ENCODE measurements around the gene HAUS8. TPM values are rescaled to one million over a fixed set of nuclear protein-coding genes. Genes with fewer than 3 reads are reported as not detected.

HAUS8 gene
- total and polyA plus RNA-seq, 9 of the 15 experiments (the other 6 are each of a cell fraction or from before 2014, with no cell fraction given), result 20.5 to 53.2 (median 36.0) TPM

DNA sequence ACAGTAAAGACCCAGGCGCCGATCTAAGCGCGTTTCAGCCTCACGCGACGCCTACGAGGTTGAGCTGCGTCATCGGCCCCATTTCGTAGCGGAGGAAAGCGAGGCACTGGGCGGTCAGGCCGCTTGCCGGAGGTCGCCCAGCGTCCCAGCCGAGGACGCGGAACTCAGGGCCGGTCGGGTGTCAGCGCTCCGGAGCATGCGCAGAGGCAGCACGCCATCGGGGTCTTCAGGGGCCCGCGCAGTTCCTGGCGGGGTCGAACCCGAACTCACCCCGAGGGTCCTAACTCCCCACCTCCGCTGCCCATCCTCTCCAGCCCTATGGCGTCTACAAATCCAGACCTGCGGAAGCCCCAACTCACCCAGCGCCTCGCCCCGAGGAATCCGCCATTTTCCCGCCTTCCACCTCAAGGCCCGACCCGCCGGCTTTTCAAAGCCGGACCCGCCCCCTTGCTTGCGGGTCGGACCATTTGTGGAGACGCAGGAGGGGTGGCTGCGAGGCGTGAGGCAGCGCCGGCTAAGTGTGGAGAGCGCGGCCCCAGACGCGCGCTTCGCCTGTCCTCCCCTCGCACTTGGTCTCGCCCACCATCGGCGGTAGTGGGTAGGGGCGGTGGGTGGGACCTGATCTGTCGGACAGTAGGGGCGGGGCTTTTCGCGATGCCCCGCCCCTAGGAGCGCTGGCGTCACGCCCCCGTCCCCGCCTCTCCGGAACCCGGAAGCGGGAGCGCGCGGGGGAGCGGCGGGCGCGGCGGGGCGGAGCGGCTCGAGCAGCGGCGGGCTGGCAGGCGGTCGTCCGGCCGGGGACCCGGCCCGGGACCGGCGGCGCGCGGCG lies at the start of gene HAUS8, which contains the start of gene MYO9B (continued):
- TF ChIP-seq NEUROD1 (IDR thresholded peaks at IDR 0.05; ENCODE audit: borderline replicate concordance, low read depth, low read length, partially characterized antibody), result peak; percentile 94
- TF ChIP-seq EZH2 (IDR thresholded peaks at IDR 0.05; ENCODE audit: borderline replicate concordance, low read depth, low read length), result no peak
- no peak for TF ChIP-seq ZNF696 (CRISPR knock-in tag; conservative IDR thresholded peaks at IDR 0.05)
- TF ChIP-seq, protein P1, sequence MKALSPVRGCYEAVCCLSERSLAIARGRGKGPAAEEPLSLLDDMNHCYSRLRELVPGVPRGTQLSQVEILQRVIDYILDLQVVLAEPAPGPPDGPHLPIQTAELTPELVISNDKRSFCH (CRISPR knock-in tag; IDR thresholded peaks at IDR 0.05), result no peak
- TF ChIP-seq, protein P1 (tag; IDR thresholded peaks at IDR 0.05), result no peak
- no peak for TF ChIP-seq CBX2 (IDR thresholded peaks at IDR 0.05; ENCODE audit: insufficient read depth, low read length, poor library complexity, severe bottlenecking)
- no peak for TF ChIP-seq TAL1 (IDR thresholded peaks at IDR 0.05)
- TF ChIP-seq L3MBTL2 (IDR thresholded peaks at IDR 0.05), result peak; percentile 96
- TF ChIP-seq, protein P2, sequence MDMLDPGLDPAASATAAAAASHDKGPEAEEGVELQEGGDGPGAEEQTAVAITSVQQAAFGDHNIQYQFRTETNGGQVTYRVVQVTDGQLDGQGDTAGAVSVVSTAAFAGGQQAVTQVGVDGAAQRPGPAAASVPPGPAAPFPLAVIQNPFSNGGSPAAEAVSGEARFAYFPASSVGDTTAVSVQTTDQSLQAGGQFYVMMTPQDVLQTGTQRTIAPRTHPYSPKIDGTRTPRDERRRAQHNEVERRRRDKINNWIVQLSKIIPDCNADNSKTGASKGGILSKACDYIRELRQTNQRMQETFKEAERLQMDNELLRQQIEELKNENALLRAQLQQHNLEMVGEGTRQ (CRISPR knock-in tag; IDR thresholded peaks at IDR 0.05), result no peak
- peak; percentile 61 for TF ChIP-seq ESRRA (IDR thresholded peaks at IDR 0.05; ENCODE audit: borderline replicate concordance, low read depth)
- TF ChIP-seq TCF7 (IDR thresholded peaks at IDR 0.05; ENCODE audit: borderline replicate concordance), result peak; percentile 86
- no peak for TF ChIP-seq HNRNPH1 (optimal IDR thresholded peaks at IDR 0.05; ENCODE audit: low read depth, low read length)
- TF ChIP-seq SPI1 (IDR thresholded peaks at IDR 0.05; ENCODE audit: borderline replicate concordance, low read depth, low read length), result no peak
- TF ChIP-seq NR2C1 (IDR thresholded peaks at IDR 0.05), result no peak
- no peak for TF ChIP-seq NR2C1 (tag; IDR thresholded peaks at IDR 0.05)
- TF ChIP-seq HNRNPUL1 (IDR thresholded peaks at IDR 0.05; ENCODE audit: low read length), result no peak
- TF ChIP-seq CREBBP (IDR thresholded peaks at IDR 0.05; ENCODE audit: low read depth, low read length), result no peak
- TF ChIP-seq, protein P3, sequence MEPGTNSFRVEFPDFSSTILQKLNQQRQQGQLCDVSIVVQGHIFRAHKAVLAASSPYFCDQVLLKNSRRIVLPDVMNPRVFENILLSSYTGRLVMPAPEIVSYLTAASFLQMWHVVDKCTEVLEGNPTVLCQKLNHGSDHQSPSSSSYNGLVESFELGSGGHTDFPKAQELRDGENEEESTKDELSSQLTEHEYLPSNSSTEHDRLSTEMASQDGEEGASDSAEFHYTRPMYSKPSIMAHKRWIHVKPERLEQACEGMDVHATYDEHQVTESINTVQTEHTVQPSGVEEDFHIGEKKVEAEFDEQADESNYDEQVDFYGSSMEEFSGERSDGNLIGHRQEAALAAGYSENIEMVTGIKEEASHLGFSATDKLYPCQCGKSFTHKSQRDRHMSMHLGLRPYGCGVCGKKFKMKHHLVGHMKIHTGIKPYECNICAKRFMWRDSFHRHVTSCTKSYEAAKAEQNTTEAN (CRISPR knock-in tag; IDR thresholded peaks at IDR 0.05), result no peak
- TF ChIP-seq ZFX (CRISPR knock-in tag; IDR thresholded peaks at IDR 0.05), result peak; percentile 82
- no peak for TF ChIP-seq BACH1 (tag; IDR thresholded peaks at IDR 0.05)
- TF ChIP-seq, protein P4, sequence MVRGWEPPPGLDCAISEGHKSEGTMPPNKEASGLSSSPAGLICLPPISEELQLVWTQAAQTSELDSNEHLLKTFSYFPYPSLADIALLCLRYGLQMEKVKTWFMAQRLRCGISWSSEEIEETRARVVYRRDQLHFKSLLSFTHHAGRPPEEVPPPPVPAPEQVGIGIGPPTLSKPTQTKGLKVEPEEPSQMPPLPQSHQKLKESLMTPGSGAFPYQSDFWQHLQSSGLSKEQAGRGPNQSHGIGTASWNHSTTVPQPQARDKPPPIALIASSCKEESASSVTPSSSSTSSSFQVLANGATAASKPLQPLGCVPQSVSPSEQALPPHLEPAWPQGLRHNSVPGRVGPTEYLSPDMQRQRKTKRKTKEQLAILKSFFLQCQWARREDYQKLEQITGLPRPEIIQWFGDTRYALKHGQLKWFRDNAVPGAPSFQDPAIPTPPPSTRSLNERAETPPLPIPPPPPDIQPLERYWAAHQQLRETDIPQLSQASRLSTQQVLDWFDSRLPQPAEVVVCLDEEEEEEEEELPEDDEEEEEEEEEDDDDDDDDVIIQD (CRISPR knock-in tag; IDR thresholded peaks at IDR 0.05), result no peak
- TF ChIP-seq, protein P5, sequence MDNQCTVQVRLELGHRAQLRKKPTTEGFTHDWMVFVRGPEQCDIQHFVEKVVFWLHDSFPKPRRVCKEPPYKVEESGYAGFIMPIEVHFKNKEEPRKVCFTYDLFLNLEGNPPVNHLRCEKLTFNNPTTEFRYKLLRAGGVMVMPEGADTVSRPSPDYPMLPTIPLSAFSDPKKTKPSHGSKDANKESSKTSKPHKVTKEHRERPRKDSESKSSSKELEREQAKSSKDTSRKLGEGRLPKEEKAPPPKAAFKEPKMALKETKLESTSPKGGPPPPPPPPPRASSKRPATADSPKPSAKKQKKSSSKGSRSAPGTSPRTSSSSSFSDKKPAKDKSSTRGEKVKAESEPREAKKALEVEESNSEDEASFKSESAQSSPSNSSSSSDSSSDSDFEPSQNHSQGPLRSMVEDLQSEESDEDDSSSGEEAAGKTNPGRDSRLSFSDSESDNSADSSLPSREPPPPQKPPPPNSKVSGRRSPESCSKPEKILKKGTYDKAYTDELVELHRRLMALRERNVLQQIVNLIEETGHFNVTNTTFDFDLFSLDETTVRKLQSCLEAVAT (IDR thresholded peaks at IDR 0.05), result peak in 1 of 2 experiments; percentile 45; a peak in 1 of 4 replicates
- no peak for TF ChIP-seq ZNF695 (CRISPR knock-in tag; IDR thresholded peaks at IDR 0.05)
